NCI-H187 treated with DMSO at 0.1 percent for 48 hours (cell line): ENCODE measurements around the gene NDUFA3.

Experiments
- DNase-seq: peaks from one replicate; lab custom pipeline; 2025; lab: John Stamatoyannopoulos, UW

NDUFA3 gene

DNA sequence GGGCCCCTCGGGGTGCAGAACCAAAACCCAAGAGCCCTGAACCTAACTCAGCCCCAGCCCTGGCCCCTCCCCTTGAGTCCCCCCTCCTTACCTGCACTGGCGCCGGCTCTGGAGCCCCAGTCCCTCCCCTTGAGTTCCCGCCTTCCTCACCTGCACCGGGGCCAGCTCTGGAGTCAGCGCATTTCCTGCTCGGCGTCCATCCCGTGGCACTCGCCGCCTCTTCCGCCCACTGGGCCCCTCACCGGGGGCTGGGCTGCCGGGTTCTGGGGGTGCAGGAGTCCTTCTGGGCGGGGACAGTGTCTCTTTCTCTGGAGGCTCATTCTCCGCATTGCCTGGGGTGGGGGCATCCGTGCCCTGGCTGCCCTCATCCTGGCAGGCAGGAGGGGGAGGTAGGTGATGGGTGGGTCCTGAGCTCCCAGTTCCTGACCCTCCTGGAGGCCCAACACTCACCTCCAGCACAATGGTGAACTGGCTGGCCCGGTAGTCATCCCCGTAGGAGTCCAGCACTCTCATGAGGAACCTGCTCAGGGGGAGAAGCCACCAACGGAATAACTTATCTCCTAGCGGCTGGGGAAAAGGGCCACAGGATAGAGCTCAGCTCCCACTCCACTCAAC is 5.3 kb downstream of the NDUFA3 start:
- DNase-seq: no peak

DNA sequence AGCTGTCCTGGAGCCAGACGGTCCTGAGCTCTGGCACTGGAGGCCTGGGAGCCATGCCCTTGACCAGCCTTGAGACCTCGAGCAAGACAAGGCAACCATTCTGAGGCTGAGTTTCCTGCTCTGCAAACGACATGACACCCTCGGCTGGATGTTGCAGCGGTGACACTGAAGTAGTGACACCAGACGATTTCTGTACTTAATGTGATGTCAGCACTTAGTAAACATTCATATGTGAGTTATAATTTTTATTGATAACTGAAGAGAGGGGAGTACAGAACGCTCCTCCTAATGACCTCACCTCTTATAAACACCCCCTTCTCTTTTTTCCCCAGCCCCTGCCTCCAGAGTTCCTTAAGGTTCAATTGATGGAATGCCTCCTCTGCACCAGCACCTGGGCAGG is 5.8 kb downstream of the NDUFA3 start:
- DNase-seq: no peak

DNA sequence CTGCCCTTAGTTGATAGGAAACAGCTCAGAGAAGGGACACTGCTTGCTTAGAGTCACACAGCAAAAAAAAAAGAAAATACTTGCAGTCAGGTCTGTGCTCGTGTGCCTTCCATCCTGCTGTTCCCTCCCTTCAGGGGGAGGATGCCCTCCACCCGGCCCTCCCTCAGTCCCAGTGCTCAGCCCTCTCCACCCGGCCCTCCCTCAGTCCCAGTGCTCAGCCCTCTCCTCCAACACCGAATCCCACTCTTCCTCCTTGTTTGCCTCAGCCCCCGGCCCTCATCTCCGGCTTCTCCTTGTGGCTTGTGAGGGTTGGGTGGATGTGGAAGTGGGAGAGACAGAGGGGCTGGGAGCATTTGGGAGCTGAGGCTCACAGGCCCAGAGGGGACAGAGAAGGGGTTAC is 7.0 kb downstream of the NDUFA3 start:
- DNase-seq: no peak

DNA sequence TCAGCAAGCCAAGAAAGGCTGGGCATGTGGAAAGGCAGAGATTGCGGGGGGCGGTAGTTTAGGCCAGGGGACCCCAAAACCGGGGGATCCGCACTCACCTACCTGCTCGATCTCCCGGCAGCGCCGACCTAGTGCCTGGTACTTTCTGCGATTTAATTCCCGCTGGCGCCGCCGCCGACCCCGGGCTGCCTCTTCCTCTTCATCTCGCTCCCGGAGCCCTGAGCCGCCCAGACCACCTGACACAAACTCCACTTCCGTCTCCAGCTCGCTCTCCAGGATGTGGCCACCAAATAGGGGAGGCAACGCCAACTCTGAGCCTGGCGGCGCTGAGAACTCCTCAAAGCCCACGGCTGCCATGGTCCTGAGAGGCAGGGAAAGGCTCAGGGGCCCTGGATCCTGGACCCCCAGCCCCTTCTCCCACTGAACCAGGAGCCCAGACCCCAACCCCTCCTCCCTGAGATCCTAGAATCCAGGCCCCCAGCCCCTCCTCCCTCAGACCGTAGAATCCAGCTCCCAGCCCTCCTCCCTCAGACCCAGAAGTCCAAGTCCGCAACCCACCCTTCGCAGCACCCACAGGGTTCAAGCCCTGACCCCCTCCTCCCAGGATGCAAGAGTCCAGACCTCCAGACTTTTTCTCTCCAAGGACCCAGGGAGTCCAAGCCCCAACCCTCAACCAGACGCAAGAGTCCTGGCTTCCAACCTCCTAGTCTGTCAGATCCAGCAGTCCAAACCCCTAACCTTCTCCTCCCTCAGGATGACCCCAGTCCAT is 11.9 kb downstream of the NDUFA3 start:
- no peak for DNase-seq

DNA sequence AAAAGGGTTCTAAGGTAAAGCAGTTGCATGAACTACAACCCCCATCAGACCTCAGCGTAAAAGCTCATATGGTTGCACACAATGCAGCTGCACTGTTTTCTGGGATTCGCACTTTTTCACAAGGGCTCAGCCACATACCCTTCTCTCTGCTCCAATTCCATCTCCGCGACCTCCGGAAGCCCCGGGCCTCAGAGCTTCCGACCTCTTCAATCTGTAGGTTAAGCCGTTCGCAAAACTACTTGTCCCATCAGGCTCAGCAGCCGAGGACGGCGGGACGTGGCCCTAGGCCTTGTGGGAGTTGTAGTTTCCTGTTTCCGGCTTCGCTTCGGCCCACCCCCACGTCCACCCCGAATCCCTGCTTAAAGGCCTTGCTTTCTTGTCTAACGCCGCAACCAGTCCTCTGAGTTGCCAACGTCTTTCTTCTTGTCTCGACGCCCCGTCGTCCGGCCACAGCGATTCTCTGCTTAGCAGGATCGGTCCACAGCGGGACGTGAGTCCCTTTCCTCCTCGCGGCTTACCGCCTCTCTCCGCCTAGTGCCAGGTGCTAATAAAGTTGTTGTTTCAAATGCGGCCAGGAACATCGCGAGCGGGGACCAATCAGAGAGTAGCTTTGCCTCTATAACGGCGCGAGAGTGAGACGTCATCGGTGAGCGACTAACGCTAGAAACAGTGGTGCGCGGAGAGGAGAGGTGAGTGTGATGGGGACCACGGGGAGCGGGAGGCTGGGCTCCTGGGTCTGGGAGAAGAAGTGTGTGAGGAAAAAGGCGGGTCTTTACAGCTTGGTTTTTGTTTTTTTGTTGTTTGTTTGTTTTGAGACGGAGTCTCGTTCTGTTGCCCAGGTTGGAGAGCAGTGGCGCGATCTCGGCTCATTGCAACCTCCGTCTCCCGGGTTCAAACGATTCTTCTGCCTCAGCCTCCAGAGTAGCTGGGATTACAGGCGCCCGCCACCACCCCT is 12.7 kb downstream of the NDUFA3 start, which contains the start of the genes PRPF31 and TFPT:
Gene PRPF31, plus strand, starts transcription at position 646 of the 955 bp plus-strand sequence. CDS start 2,525 bp downstream, outside the sequence.
Gene TFPT, minus strand, starts transcription at position 549 of the 955 bp plus-strand sequence. Its CDS starts 388 bp downstream, at position 161.
- DNase-seq: peak; percentile 94

DNA sequence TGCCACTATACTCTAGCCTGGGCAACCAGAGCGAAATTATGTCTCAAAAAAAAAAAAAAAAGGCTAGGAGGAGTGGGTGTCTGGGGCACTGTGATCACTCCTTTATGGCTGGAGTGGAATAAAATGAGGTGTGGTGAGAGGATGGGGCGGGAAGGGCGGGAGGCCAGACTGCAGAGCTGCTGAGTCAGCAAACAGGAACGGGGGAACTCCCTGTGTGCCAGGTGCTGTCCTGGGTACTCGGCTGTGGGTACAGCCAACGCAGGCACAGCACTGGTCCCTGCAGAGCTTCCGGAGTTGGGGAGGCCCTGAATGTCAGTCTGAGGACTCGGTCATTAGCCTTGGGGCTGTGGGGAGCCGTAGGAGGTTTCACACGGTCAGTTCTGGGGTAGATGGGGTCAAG is 18.6 kb downstream of the NDUFA3 start:
- no peak for DNase-seq

DNA sequence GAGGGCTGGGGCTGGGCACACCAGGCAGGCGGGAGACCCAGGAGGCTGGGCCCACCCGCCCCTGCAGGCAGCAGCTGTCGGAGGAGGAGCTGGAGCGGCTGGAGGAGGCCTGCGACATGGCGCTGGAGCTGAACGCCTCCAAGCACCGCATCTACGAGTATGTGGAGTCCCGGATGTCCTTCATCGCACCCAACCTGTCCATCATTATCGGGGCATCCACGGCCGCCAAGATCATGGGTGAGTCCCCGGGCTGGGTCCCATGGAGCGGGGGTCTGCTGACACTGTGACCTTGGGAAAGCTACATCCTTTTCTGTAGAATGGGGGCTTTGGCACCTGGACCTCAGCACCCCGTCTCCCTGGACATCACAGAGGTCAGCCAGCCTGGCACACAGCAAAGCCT is 21.0 kb downstream of the NDUFA3 start:
- no peak for DNase-seq

DNA sequence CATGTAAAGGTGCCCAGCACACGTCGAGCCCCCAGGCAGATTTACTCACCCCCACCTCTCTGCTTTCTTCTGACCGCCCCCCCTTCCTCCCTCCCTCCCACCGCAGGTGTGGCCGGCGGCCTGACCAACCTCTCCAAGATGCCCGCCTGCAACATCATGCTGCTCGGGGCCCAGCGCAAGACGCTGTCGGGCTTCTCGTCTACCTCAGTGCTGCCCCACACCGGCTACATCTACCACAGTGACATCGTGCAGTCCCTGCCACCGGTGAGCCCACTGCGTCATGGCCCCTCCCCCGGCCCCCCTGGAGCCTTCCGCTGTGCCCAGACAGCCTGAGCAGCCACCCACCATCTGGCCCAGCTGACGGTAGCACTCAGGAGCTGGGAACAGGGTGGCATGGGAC is 21.7 kb downstream of the NDUFA3 start:
- DNase-seq: no peak

DNA sequence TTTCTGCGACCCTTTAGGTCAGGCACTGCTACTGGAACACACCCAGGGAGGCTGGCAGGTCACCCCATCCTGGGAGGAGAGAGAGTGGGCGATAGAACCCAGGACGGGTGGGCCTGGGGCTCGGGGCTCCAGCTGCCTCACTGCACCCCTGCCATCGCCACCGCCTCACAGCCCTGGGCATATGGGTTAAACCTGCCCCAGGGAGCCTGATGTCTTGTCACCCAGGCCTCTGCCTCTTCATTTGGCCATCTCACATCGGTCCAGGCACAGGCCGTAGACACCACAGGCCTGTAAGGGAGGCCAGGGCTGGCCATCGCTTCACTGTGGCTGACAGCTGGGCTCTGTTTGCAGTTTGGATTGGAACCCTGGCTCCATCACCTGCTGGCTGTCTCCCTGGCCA is 23.1 kb downstream of the NDUFA3 start:
- no peak for DNase-seq

DNA sequence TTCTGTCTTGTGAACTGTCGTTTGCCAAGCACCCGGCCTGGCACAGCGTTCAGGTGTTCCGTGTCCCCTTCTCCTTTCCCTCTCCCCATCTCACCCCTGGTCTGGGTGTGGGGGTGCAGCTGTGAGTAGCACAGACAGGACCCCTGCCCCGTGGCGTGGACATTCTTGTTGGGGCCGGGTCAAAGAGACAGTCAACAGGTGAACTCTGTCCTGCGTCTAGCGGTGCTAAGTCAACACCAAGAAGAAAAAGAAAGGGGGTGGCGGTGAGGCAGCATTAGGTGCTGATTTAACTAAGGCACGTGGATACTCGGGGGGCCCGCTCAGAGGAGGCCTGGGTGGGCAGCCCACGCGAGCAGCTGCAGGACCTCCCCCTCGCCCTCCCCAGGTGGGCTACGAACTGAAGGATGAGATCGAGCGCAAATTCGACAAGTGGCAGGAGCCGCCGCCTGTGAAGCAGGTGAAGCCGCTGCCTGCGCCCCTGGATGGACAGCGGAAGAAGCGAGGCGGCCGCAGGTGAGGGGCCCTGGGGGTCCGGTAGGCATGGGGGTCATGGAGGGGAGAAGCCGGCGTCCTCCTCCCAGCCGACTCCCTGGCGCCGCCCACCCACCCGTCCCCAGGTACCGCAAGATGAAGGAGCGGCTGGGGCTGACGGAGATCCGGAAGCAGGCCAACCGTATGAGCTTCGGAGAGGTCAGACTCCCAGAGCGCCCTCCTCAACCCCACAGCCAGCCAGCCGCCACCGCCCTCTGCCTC is 25.2 kb downstream of the NDUFA3 start:
- DNase-seq: no peak

DNA sequence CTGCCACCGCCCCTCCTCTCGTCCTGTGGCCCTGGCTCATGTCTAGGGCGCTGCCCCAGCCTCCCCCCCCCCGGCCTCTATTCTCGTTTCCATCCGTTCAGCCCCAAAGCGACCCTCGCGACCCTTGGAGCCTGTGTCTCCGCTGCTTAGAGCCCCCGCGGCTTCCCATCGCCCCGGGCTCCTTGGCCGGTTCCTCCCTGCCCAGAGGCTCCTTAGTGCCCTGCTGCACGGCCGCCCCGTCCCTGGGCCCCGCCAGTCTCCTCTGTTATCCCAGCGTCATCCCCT is 25.7 kb downstream of the NDUFA3 start:
- no peak for DNase-seq

DNA sequence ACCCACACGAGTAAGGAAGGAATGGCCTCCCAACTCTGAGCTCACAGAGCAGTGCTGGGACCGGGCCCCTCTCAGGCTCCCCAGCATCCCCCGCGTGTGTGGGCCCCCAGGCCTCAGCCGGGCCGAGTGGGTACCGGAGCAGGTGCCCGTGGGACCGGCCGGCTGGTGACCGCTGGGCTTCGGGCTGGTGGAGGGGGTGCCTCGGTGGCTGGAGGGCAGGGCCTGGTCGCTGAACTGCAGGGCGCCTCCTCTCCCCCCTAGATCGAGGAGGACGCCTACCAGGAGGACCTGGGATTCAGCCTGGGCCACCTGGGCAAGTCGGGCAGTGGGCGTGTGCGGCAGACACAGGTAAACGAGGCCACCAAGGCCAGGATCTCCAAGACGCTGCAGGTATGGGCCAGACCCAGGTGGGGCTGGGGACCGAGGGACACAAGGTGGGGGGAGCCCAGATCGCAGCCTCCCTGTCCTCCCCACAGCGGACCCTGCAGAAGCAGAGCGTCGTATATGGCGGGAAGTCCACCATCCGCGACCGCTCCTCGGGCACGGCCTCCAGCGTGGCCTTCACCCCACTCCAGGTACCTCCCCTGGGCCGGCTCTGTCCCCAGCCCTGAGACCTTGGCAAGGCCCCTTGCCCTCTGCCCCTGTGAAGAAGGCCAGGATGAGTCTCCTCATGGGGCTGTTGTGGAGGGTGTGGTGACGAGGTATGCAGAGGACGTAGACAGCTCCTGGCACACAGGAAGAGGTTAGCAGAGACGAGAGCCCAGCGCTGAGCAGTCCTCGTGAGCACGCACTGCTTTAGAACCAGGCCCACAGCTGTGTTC is 26.4 kb downstream of the NDUFA3 start:
- DNase-seq: no peak

DNA sequence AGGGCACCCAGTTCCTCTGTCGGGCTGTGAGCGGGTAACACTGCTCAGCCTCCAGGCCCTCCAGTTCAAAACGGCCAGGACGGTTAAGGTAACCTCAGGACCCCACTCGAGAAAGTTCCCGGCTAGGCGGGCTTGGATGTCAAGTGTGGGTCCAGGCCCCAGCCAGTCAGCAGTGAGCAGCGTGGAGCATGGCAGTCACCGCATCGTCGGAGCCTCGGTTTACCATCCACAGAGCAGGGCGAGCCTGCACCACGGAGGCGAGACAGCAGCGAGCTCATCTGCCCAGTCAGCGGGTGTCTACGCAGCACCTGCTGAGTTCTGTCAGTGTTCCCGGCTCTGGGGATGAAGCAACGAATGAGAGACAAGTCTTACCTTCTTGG is 27.0 kb downstream of the NDUFA3 start:
- no peak for DNase-seq

DNA sequence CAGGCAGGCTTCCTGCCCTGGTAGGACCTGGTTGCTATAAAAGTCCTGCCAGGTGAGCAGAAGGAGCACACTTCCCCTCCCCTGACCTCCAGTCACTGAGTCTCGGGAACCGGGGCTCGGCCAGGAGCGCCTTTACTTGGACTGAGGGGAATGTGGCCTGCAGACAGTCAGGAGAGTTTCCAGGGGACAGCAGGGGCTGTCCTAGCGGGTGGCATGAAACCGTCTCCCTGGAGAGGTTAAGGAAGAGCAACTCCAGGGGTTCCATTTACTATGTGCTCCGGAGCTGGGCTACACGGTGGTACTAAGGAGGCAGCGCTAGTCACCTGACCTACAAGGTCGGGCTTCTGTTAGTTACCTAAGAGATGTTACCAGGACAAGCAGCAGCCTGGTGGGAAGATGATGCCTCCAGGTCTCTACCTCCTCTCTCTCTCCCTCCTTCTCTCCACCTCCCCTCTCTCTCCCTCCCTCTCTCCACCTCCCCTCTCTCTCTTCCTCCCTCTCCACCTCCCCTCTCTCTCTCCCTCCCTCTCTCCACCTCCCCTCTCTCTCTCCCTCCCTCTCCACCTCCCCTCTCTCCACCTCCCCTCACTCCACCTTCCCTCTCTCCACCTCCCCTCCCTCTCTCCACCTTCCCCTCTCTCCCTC is 30.8 kb downstream of the NDUFA3 start:
- no peak for DNase-seq

DNA sequence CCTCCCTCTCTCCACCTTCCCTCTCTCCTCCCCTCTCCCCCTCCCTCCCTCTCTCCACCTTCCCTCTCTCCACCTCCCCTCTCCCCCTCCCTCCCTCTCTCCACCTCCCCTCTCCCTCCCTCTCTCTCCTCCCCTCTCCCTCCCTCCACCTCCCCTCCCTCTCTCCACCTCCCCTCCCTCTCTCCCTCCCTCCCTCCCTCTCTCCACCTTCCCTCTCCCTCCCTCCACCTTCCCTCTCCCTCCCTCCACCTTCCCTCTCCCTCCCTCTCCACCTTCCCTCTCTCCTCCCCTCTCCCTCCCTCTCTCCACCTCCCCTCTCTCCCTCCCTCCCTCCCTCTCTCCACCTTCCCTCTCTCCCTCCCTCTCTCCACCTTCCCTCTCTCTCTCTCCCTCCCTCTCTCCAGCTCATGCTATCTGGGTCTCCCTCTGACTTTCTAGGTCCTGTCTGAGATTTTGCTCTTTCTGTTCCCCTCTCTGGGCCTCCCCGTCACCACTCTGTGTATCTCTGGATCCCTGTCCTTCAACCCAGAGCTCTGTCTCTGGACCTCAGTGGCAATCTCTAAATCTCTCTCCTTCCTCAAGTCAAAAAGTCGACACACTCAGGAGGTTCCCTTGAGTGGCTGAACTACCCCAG is 31.4 kb downstream of the NDUFA3 start:
- DNase-seq: no peak

DNA sequence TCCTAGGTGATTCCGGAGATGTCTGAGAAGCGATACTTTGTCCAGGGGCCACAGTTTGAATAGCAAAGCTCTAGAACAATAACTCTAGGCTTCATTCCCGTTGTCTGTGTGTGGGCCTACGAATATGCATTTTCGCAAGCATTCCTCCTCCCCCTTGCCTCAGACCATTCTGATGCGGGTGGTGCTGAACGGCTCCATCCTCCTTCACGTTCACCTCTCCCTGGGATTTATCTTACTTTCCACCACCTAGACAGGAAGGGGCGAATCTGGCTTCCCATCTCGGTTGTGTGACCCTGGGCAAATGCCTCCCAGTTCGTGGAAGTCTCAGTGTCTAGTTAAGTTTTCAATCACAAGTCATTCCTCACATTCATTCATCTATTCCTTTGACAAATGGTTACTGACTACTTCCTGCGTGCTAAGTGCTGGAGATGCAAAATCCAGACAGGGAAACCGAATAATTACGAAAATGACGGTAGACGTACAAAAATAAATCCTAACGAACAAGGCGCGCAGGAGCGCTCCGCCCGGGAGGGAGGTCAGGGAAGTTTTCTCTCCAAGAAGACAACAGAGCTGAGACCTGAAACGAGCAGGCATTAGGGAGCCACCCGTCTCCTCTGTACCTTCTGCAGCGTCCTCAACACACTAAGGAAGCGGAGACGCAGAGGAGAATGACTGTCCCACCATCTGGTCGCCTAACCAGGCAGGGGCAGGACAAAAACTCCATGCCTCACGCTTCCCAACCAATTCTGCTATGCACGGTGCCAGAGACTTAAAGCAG is 33.6 kb downstream of the NDUFA3 start:
- DNase-seq: no peak

DNA sequence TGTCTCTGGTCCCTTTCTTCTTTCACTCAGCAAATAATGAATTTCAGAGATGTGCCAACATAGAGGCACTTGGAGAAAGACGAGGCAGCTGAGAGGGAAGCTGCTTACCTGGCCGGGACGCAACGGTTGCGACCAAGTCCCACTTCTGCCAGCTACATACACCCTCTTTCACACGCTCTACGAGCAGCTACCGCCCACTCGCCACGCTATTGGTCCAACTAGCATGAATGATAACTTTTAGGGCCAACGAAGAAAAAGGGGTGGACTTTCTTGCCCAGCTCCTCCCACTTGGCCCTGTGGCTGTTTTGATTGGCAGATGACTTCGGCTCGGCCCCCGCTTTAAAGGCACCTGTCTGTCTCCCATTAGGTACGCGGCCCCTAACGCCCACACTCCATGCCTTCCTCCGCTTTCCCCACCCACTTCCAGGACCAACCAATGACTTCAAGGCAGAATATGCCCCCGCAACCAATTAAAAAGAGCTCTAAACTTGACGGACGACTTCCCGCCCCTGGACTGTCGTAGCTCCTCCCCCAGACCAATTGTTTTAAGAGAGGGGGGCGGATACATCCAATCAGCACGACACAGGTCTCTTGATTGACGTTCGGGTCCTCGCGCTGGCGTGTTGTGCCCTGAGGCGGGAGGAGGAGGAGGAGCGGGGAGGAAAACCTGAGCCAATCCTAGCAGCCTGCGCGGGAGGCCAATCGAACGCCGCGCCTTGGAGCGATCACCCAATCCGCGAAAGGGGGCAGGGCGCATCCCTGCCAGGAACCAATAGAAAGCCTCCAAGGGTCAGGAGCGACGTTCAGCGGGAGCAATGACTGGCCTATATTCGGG is 34.4 kb downstream of the NDUFA3 start:
- DNase-seq: peak; percentile 100

DNA sequence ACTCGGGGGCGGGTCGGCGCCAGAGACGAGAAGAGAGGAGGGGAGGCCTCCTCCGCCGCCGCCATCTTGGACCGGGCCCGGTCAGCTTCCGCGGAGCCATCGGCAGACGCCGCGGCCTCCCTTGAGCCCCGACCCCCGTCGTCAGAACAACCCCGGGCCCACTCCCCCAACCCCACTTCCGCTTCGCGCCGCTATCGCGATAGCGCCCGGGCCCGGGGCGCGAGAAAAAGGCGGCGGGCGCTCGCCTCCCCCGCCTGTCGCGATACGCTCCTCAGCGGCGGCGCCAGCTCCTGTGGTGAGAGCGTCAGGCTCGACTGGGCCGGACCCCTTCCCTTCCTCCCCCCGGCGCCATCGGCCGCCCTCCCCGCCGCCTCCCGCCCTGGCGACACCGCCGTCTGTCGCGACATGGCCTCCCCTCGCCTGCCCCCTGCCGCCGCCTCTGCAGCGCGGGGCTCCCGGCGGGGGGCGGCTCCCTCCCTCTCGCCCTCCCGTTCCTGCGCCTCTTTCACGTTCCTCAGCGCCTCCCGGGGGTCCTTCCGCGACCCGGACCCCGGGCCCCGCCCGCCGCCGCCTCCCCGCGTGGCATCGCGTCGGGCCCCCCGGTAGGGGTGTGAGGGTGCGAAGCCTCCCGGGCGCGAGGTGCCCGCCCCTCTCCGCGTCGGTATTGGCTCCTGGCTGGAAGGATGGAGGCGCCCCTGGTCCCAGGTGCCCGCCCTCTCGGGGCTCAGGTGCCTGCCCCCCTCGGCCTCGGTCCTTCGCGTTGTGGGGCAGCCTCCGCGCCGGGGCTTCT is 35.2 kb downstream of the NDUFA3 start, which contains the start of gene CNOT3:
Gene CNOT3, plus strand, starts transcription at position 64 of the 790 bp plus-strand sequence. CDS start 5,217 bp downstream, outside the sequence.
- DNase-seq: no peak
